Activated CD4-positive, alpha-beta T cell treated with anti-CD3 and anti-CD28 coated beads, Interleukin-2, amount 50 U/mL, for 1 hour (primary cell): ENCODE measurements around the gene AIDA.

ENCODE experiments used
- DNase-seq: peaks from one replicate; pipeline ENCODE4 v3.0.0-alpha.2; 2020

AIDA gene

GRCh38 chr1:222643606-222643937, 68.7 kb downstream of the AIDA start:
- DNase-seq: no peak

GRCh38 chr1:222642468-222642867, 69.8 kb downstream of the AIDA start:
- DNase-seq: no peak

DNA sequence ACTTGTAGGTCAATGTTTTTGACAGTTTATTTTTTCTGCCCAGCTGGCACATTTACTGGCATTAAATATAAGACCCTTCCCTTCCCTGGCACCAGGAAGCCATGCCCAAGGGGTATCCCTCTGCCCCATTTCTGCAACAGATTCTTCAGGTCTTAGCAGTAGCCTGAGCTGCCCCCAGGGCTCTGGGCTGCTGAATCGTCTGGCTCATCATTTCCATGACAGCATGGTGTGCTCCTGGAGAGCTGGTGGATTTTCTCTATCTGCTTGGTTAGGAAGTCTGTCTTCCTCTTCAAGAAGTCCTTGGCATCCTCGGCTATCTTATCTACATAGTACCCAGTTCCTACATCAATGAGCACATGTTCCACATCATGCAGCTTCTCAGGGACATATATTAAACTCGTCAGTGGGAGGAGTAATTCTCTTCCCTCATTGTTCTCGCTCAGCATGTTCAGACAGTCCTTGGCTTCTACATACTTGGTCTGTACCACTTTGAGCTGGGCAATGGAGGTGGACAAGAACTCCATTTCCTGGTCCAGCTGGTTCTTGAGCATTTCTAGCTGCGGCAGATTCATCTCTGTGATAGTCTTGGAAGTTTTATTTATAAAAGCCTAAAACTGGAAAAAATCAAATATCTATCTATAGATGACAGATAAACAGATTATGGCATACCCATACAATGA, 70.9 kb downstream of the AIDA start:
- no peak for DNase-seq

- DNase-seq: peak; percentile 55
Observed at GRCh38 chr1:222634180-222635013, 77.9 kb downstream of the AIDA start.

DNA sequence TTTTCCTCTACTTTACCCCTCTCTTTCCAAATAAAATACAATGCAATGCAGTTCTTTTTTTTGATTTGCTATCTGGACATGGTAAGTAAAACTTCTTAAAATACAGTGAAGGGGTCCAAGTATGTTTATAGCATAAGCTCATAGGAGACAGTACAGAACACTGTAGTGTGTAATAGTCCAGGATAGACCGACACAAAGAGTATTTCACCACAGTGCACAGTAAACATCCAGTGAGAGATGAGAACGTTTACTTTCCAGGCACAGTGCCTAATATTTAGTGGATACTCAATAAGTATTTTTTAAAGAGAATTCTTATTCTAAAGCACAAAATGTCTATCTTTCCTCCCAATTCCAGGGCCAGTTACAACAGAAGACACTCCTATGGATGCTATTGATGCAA, 79.5 kb downstream of the AIDA start:
- DNase-seq: no peak

DNA sequence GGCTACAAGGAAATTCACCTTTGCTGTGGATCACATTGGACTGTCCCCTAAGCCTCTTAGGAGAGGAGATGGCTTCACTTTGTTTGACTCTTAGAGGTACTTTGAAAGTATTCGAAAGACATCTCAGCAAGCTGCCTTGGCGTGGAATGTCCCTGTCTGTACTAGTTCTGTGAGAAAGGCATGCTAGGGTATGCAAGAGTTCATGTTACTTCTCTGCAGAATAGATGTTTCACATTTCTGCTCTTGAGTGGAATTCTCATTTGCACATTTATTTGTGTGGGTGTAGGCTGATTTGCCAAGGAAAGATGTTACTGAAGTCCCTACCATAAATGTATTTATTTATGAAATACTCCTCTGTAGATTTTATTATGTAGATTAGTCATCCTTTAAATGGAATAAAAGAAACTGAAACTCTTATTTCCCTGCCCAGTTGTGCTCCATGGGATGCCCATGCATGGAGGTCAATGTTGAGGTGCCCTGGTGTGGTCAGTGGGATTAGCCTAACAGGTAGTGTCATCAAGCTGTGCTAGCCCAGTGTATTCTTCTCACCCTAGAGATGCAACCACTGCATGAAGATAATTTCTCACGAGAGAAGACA, 80.6 kb downstream of the AIDA start:
- DNase-seq: no peak

- no peak for DNase-seq
Observed at GRCh38 chr1:222629921-222630535, 82.3 kb downstream of the AIDA start.

- DNase-seq: no peak
Observed at GRCh38 chr1:222627232-222627631, 85.1 kb downstream of the AIDA start.

GRCh38 chr1:222624214-222624613, 88.1 kb downstream of the AIDA start:
- DNase-seq: no peak

- no peak for DNase-seq
Observed at GRCh38 chr1:222623458-222623857, 88.8 kb downstream of the AIDA start.

DNA sequence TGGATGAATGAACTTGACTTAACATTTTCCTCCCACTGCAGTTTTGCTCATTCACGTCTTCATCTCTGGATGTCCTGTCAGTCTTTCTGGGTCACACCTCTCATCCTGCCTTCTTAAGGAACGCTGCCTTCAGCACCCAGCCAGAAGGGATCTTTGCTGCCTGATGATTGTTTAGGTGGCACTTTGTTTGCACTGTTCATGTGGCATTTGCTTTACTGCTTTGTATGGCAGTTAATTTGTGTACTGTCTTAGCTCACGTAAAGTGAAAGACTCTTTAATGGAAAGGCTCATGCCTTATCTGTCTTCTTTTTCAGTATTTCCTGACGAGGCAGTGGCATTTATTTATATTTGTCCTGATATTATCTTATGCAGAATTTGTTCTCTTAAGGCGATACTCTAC, 89.5 kb downstream of the AIDA start:
- DNase-seq: no peak

GRCh38 chr1:222620566-222620965, 91.7 kb downstream of the AIDA start:
- DNase-seq: no peak

- DNase-seq: no peak
Observed at GRCh38 chr1:222618880-222619596, 93.3 kb downstream of the AIDA start.
